Measurements from ENCODE around the gene CUX1.
"Not testable (repeated sequence)": the region's sequence is repeated elsewhere in the genome, so short reads cannot be mapped to it uniquely, and the experiment has no call there.

CUX1 gene

DNA sequence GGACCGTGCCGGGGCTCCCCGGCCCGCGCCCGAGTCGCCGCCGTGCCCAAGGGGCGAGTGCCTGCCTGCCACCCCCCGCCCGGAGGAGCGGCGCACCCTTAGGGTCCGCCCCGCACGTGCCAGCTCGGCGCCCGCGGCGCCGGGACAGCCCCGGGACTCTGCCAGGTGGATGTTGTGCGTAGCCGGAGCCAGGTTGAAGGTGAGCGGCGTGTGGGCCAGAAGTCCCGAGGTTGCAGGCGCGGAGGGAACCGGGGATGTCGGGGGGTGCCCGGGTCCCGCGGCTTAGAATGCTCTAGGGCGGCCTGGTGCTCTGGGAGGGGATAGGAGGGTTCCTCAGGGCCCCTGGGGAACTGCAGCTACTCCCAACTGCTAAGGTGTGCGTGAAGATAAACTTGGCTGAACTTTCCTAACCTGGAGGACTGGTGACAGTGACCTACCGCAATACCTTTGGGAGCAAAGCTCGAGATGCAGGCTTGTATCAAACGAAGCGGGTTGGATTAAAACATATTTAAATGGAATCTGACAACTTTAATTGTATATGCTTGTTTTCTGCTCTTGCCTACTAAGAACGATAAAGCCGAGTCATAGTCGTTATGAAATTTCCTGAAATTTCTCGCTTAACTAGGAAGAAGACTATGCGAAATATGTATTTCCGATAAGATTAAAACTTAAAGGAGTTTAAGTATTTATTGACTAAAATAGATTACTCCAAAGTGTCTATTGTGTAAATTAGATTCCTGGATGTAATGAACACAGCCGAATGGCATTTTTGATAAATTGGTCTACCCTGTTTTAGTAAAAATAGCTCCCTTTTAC is at the start of gene CUX1:
TSS of gene CUX1 (plus strand) at position 156 of the 816 bp plus-strand sequence. CDS start at position 170, 14 bp downstream.
- DNase-seq: peak; percentile 27

DNA sequence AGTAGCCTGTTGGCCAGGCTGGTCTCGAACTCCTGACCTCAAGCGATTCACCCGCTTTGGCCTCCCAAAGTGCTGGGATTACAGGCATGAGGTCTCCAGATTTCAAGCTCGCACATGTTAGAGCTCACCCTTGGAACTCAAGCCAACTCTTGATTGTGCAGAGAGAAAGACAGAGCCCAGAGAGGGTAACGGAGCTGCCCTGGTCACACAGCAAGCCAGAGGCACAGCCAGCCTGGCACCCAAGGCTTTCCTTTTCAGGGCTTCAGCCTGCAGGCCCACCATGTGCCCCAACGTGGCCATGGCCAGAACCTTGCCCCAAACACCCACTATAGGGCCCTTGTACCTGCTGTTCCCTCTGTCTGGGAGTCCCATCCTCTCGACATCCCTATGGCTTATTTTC is 49.1 kb upstream of the CUX1 start:
- DNase-seq: no peak

GRCh38 chr7:101770466-101770865 is 47.0 kb upstream of the CUX1 start:
- DNase-seq: no peak

- peak; percentile 38 for DNase-seq
Observed at GRCh38 chr7:101772508-101773211, 44.8 kb upstream of the CUX1 start.

GRCh38 chr7:101775181-101775580 is 42.2 kb upstream of the CUX1 start:
- DNase-seq: no peak

DNA sequence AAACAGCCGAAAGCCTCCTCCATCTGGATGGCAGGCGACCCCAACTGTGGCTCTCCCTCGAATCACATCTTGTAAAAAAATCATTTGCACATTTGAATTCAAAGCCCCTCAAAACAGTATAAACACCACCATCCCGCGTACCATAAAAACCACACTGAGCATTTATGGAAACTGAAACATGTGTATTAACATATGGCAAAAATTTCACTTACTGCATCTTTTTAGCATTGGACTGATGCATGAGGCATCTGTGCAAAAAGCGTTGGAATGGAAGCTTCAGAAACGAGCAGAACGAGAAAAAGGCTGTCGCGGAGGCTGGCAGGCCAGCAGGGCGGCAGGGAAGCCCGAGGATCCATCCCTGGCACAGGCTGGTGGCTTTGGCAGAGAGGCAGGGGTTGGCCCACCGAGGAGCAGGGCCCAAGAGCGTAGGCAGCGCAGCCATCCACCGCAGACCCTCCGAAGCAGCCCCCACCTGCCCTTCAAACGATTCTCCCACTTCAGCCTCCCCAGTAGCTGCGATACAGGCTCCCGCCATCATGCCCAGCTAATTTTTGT is 39.3 kb upstream of the CUX1 start:
- no peak for DNase-seq

- no peak for DNase-seq
Observed at GRCh38 chr7:101779267-101779666, 38.2 kb upstream of the CUX1 start.

DNA sequence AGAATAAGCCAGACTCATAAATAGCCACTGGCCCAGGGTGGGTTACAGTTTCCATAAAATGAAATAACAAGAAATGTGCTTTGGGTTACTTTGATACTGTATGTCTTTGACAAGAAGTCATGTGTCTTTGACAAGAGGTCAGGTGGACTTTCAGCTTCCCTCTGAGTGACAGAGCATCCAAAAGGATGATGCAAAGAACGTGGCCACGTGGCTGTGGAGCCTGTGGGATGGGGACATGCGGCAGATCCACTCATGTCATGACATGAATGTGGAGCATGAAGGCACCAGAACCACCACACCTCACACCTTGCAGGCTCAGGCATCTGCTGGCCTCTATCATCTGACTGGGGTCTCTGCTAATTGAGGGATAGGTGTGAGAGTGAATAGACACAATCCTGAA is 37.1 kb upstream of the CUX1 start:
- DNase-seq: no peak

GRCh38 chr7:101781439-101781838 is 36.0 kb upstream of the CUX1 start:
- DNase-seq: no peak

DNA sequence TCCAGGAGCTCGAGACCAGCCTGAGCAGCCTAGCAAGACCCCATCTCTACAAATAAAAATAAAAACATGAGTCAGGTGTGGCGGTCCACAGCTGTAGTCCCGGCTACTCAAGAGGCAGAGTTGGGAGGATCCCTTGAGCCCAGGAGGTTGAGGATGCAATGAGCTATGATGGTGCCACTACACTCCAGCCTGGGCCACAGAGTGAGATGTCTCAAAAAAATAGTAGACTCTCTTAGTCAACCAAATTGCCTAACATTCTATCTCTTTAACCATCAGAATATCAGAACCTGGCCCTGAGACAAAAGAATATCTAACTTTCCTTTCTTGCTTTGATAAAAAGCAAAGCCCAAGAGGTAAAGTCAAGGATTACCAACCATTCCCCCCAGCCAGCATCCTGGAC is 35.0 kb upstream of the CUX1 start:
- no peak for DNase-seq

- DNase-seq: no peak
Observed at GRCh38 chr7:101782896-101783295, 34.5 kb upstream of the CUX1 start.

- DNase-seq: no peak
Observed at GRCh38 chr7:101783381-101784181, 33.8 kb upstream of the CUX1 start.

GRCh38 chr7:101784292-101785127 is 32.9 kb upstream of the CUX1 start:
- DNase-seq: no peak

DNA sequence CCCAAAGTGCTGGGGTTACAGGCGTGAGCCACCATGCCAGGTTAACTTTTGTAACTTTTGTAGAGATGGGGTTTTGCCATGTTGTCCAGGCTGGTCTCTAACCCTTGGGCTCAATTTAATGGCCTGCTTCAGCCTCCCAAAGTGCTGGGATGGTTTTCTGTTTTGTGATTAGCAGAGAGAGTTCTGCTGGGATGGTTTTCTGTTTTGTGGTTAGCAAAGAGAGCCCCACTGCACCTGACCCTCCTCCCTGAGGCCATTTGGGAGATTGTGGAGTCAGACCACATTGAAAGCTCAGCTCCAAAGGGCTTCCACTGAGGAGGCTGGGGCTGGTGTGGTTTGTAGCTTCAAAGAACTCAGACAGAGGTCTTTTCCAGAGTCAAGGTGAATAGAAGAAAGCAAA is 29.6 kb upstream of the CUX1 start:
- no peak for DNase-seq

DNA sequence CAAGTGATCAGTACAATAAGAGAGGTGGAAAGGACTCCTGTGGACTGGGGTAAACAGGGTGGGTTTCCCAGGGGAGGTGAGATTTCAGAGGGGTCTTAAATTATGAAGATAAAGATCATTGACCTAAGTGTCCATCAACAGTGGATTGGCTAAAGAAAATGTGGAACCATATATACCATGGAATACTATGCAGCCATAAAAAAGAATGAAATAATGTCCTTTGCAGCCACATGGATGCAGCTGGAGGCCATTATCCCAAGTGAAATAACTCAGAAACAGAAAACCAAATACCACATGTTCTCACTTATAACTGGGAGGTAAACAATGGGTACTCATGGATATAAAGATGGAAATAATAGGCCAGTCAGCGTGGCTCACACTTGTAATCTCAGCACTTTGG is 28.9 kb upstream of the CUX1 start:
- DNase-seq: no peak

GRCh38 chr7:101790566-101791293 is 26.7 kb upstream of the CUX1 start:
- DNase-seq: no peak

DNA sequence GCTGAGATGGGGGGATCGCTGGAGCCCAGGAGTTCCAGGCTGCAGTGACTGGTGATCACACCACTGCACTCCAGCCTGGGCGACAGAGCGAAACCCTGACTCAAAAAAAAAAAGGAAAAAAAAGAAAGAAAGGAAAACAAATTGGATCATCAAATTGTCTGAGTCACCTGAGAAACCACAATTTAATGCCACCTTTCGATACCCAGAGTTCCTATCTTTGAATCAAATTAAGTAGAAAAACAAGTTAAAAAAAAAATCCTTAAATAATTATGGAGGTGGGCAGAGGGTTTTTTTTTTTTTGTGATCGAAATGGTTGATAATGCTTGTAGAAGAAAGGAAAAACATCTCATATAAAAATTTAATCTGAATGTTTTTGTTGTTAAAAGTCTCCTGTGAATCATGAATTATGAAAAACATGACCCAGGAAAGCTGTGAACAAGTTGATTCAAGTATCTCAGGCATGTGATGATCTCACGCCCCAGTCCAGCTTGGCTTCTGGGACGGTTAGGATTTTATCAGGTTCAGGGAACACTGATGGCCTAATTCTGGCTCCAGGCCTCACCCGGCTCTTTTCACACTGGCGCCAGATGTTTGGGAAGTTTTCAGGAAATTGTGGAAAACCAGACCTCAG is 25.3 kb upstream of the CUX1 start:
- peak; percentile 73 for DNase-seq

- not testable (repeated sequence) for DNase-seq
Observed at GRCh38 chr7:101792682-101793071, 24.7 kb upstream of the CUX1 start.

GRCh38 chr7:101795461-101795860 is 22.0 kb upstream of the CUX1 start:
- no peak for DNase-seq

- DNase-seq: not testable (repeated sequence)
Observed at GRCh38 chr7:101798173-101798572, 19.3 kb upstream of the CUX1 start.
